ENCODE results near the gene ADAM12.

Gene ADAM12, protein sequence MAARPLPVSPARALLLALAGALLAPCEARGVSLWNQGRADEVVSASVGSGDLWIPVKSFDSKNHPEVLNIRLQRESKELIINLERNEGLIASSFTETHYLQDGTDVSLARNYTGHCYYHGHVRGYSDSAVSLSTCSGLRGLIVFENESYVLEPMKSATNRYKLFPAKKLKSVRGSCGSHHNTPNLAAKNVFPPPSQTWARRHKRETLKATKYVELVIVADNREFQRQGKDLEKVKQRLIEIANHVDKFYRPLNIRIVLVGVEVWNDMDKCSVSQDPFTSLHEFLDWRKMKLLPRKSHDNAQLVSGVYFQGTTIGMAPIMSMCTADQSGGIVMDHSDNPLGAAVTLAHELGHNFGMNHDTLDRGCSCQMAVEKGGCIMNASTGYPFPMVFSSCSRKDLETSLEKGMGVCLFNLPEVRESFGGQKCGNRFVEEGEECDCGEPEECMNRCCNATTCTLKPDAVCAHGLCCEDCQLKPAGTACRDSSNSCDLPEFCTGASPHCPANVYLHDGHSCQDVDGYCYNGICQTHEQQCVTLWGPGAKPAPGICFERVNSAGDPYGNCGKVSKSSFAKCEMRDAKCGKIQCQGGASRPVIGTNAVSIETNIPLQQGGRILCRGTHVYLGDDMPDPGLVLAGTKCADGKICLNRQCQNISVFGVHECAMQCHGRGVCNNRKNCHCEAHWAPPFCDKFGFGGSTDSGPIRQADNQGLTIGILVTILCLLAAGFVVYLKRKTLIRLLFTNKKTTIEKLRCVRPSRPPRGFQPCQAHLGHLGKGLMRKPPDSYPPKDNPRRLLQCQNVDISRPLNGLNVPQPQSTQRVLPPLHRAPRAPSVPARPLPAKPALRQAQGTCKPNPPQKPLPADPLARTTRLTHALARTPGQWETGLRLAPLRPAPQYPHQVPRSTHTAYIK

DNA sequence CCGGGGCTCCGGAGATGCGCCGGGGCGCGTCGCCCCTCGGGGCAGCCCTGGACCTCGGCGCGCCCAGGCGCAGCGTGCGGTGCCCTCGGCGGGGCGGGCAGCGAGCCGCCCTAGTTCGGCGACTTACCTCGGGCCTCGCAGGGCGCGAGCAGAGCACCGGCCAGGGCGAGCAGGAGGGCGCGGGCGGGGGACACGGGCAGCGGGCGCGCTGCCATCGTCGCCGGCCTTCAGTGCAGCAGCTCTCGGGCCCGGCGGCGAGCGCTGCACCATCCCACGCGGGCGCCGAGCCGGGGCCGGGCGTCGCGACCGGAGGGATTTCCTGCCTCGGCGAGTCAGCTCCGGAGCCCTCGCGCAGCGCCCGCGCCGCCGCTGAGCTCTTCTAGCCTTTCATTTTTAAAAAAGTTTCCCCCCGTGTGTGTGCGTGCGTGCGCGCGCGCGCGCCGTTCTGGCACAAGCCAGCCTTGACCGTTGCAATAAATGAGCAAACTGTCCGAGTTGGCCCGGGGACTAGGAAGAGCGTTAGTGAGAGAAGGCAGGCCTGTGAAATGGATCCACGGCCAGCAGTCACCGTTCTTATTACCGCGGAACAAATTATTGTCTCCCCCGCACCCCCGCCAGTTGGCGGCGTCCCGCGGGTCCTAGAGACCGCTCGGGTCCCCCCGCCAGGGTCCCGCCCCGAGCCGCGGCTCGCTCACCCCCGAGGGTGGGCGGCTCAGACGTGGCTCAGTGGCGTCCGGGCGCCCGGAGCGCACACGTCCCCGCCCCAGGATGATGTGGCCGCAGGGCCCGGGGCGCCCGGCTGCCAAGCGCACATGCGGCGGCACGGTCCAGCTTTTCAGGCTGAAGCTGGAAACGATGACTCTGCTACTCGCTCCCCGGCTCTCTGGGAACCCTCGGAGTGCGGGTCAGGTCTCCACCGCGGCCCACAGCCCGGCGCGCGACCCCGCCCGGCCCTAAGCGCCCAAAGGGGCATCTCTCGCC is at the start of gene ADAM12:
ADAM12 (minus strand) TSS at position 547 of the 981 bp plus-strand sequence; CDS start at position 215, 332 bp downstream.
- TF ChIP-seq, protein P1, sequence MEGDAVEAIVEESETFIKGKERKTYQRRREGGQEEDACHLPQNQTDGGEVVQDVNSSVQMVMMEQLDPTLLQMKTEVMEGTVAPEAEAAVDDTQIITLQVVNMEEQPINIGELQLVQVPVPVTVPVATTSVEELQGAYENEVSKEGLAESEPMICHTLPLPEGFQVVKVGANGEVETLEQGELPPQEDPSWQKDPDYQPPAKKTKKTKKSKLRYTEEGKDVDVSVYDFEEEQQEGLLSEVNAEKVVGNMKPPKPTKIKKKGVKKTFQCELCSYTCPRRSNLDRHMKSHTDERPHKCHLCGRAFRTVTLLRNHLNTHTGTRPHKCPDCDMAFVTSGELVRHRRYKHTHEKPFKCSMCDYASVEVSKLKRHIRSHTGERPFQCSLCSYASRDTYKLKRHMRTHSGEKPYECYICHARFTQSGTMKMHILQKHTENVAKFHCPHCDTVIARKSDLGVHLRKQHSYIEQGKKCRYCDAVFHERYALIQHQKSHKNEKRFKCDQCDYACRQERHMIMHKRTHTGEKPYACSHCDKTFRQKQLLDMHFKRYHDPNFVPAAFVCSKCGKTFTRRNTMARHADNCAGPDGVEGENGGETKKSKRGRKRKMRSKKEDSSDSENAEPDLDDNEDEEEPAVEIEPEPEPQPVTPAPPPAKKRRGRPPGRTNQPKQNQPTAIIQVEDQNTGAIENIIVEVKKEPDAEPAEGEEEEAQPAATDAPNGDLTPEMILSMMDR (IDR thresholded peaks at IDR 0.05; ENCODE audit: extremely low read depth, missing control alignments): no peak
- no peak for DNase-seq (ENCODE audit: low spot score)

DNA sequence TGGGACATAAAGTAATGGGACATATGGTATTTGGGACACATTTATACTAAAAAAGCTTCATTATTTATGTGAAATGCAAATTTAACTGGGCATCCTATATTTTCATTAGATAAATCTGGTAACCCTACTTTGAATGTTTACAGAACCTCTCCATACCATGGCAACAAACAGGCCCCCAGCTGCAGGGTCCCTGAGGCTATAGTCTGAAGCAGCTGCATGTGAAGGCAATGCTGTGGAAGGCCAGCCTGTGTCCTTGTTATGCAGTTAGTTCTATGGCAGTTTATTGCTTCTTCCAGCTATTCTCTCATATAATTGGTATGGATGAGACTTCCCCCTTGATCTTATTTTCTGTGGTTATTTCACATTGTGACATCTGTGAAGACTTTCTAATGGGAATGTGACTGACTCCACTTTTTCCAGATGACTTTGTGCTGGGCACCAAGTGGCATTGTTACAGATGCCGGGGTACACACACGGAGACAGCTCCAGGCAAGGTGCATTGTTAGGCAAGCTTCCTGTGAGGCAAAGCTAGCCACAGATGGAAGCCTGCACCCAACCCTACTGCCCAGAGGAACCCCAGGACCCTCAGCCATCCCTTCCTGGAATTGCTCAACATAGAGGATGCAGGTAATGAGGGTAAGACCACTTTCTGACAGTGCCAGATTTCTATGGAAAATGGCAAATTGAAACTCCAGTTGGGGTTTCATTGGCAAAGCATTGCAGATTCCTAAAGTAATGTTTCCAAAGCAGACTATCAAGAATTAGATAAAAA is 49.5 kb upstream of the ADAM12 start:
- no peak for DNase-seq (ENCODE audit: low spot score)
- TF ChIP-seq, protein P1 (IDR thresholded peaks at IDR 0.05; ENCODE audit: extremely low read depth, missing control alignments): no peak

DNA sequence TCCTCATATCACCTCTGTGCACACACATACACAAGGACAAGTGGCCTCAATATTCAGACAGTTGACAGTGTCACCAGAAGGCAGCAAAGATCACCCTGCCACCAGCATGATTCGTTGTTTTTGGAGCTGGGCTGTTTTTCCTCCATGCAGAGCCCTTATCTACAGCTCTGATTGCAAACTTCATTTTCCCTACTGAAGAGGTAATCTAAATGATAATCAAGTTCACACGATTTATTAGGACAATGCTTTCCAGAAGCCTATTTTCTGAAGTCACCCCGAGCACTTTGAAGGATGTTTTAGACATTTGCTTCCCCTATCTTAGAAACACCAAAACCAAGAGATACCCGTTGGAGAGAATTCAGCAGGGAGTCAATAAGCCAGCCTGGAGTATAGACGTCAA is 46.0 kb upstream of the ADAM12 start:
- TF ChIP-seq, protein P1 (IDR thresholded peaks at IDR 0.05; ENCODE audit: extremely low read depth, missing control alignments): no peak

DNA sequence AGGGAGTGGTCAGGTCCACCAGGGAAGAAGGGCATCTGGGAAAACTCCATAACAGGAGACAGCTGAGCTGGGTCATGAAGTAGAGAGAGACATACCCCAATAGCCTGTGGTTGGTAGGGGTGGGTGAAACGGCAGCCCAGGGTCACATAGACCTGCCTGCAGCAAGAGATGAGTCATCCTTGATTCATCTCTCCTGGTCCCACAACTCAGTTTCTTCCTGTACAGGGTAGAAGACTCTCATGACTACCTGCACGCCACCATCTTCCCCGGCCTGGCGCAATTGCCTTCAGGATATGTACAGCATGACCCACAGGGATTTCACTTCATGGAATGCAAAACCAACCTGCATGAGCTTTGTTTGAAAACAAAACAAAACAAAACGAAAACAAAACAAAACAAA is 45.1 kb upstream of the ADAM12 start:
- no peak for DNase-seq (ENCODE audit: low spot score)
- TF ChIP-seq, protein P1 (IDR thresholded peaks at IDR 0.05; ENCODE audit: extremely low read depth, missing control alignments): no peak

More for the DNA sequence above, 46.0 kb upstream of the ADAM12 start:
- no peak for DNase-seq (ENCODE audit: low spot score)

DNA sequence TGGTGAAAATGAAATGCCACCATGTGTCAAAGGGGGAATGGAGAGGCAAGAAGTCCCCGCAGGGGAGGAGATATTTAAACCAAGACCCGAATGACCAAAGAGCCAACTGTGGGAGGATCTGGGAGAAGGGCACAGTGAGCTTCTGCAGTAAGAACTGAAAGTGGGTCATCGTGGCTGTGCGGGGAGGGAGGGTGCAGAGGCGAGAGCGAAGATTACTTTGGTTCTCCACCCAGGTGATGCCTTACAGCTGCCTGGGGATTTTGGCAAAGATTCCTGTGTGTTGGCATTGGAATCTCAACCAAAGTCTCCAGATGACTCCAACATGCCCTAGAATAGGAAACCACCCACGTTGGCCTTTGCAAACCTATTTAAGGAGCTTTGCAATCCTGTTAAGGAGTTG is 44.2 kb upstream of the ADAM12 start:
- no peak for DNase-seq (ENCODE audit: low spot score)
- TF ChIP-seq, protein P1 (IDR thresholded peaks at IDR 0.05; ENCODE audit: extremely low read depth, missing control alignments): no peak

DNA sequence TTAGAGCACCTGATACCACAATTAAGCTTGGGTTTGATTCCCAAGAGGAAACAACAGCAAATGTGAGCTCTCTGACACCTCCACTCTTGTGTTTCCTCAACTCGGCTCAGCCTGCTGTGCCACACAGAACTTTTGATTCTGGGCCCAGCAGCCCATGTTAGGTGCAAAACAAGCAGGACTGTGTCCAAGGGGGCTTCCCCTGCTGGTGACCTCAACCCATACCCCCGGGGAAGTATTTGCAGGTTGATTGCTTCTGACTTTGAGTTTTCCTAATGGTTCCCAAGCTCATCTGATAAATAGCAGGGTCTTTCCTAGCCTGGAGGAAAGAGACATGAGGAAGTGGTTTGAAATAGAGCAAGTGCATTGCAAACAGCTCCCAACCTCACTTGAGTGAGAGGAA is 43.5 kb upstream of the ADAM12 start:
- TF ChIP-seq, protein P1 (IDR thresholded peaks at IDR 0.05; ENCODE audit: extremely low read depth, missing control alignments): no peak
- no peak for DNase-seq (ENCODE audit: low spot score)
